Activated CD8-positive, alpha-beta memory T cell treated with anti-CD3 and anti-CD28 coated beads, Interleukin-2, amount 50 U/mL, for 1 hour (primary cell): Measurements from ENCODE around the gene NAV2.

ENCODE experiments used
- DNase-seq: peaks from one replicate; pipeline ENCODE4 v3.0.0-alpha.2; 2020; ENCODE audit errors: extremely low read depth

NAV2 gene

DNA sequence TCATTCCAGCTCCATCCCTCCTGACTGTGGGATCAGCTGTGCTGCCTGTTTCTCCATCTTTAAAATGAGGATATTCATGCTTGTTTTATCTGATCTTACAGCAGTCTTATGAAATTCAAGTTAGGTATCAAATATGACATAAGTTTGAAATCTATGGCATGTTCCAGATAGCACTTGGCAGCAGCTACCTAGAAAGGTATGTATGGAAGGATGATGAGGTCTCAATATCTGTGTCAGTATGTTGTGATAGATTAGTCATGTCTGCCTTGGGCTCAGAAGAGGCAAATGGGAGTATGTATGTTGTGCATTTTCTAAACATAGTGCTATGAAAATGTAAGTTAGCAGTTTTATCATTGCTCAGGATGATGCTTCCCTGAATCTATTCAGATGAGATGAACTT lies 122.1 kb downstream of the NAV2 start:
- DNase-seq = no peak

DNA sequence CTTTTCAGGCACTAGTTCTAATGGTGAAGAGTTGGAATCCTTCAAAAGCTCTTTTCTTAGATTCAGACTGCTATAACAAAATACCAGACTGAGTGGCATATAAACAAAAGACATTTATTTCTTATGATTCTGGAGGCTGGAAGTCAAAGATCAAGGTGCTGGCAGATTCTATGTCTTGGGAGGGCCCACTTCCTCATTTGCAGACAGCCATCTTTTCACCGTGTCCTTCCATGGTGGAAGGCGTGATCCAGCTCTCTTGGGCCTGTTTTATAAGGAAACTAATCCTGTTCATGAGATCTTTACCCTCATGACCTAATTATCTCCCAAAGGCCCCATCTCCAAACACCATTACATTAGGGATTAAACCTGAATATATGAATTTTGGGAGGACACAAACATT lies 124.0 kb downstream of the NAV2 start:
- no peak for DNase-seq

DNA sequence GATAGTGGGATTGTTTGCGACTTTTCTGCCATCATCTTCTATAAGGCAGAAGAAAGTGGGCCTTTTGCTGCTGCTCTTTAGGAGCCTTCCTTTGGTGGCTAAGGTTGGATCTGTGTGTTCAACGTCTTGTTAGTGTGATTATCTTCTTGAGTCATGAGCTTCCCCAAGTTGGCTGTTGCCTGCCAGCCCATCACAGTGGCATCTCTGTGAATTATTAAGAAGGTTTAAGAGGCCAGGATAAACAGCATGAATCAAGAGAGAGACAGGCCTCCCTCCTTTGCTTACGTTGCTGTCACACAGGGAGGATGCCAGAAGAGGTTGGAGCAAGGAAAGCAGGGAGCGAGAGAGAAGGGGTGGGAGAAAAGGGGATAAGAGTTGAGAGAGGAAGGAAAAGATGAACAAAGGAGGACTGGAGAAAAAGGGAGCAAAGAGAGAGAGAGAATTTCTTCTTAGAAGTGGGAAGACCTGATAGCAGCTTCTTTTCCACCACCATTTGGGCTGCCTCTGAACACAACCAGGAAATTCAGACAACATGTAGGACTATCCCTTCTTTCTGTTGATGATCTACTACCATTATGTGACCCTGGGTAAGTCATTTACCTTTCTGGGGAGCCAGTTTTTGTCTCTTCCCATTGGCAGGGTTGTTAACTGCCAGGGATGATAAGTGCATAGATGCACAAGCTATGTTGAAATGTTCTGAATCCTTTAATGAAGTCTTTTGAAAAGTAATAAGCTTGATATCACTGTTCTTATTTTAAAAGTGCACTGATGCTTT lies 126.5 kb downstream of the NAV2 start:
- DNase-seq = no peak

DNA sequence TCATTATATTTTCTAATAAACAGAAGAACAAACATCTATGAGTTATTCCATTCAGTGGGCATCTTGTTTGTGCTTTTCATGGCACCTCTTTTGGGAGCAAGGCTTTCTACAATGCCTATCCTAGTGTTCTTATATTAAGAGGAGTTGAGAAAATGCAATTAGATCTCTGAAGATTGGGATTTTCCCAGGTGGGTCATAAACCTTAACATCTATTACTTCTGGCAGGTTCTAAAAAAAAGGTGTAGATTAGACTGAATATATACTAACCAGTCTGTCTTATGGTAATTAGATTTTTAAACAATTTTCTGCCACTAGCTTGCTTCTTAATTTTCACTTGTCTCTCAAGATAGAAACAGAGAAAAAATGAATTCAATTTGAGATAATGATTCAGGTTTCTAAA lies 128.3 kb downstream of the NAV2 start:
- no peak for DNase-seq

DNA sequence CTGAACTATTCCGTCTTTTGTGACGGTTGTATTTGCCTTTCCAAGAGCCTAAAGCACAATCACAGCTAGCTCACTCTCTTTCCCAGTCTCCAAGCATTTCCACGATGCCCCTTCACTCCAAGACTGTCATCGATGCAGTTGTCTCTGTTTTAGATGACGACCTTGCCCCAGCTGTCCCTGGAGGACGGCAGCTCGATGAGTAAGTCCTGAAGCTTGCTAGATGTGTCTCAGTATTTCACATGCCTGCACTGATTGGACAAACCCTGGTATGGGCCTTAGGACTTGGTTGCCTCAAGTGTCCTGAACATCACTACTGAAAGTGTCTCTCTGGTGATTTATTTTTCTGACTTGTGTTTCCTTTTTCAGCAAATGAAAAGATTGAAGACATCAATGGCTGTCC lies 129.9 kb downstream of the NAV2 start:
- no peak for DNase-seq

DNA sequence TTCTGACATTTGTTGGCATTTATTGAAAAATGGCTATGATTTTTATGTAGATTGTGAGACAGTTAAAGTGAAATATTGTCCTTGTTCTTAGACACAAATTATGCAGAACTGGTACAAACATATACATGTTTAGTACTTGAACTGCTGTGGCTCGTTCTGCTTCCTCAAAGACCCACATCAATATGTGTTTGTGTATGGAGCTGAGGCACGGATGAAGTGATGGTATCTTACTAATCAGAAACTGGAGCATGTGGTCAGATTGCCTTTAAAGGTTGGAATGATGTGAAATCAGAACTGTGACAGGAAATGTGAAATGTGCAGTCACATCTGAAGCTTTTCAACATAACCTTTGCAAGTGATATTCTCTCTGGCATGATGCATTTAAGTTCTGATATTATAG lies 130.4 kb downstream of the NAV2 start:
- no peak for DNase-seq

DNA sequence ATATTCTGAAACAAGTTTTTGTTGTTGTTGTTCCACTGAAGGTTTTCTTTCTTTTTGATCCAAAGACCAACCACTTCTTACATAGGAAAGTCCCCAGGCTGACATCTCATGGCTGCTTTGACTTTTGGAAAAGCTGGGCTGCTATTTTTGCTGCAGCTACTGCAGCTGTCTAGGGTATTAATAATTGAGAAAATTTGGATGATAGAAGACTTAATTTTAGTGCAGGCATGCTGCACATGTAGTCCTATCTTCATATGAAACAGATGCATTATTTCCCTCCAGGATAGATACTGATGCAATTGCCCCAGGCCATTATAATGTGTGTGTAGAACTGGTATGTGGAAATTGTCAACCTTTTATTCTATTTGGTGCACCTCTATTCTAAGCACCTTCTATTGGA lies 131.4 kb downstream of the NAV2 start:
- DNase-seq = no peak

DNA sequence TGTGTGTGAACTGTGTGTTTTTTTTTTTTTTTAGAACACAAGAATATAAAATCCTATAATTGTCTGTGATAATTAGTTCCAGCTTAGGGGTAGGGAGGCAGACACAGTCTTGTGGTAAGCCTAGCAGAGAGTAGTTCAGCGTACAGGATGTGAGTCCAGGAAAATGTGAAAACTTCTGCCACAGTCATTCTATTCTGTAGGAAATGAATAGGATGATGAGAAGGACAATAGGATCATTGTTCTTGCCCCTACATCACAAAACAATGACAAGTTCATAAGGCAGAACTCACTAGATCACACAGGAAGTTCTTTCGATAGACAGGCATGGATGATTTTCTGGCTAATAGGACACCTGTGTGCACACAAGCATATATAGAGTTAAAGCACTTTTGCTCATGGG lies 132.2 kb downstream of the NAV2 start:
- DNase-seq = no peak

DNA sequence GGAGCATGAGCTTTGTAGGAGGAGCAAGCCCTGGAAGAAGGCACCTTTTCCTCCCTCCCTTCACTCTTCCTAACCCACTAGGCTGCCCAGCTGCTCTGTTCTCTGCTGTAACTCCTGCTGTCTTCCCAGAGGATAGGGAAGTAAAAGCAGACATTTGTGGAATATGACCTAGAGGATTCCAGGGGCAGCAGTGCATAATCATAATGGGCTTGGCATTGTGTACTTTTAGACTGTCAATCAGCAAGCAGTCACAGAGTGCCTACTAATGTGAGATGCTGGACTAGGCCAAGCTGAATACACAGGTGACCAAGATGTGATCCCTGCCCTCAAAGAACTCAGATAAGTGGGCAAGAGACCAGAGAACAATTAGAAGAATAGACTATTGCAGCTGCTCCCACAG lies 133.0 kb downstream of the NAV2 start:
- DNase-seq = no peak

DNA sequence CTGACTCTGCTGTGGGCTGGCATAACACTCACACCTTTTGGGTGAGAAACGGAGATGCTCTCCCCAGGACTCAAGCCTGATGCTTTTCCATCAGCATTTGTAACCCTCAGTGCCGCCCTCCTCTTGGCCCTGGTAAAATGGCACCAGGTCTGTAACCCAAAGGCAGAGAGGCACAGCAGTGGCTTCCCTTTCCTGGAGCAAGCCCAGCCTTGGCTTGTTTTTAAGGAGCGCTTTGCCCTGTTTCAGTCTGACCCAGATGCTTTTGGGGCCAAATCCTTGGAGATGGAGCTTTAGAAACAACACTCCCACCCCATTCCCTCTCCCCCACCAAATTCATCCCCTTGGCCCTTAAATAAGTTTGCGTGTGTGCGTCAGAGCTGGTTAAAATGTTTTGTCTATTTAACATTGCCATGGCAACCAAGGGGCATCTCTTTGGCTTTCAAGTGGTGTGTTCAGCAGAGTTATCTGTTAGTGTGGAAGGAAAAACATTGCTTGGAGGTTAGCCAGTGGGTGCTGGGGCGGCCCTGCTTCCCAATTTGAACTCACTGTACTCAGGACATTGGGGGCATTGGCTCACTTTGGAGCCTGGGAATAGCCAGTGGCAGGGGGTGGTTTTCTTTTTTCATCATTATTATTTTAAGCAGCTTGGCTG lies 134.1 kb downstream of the NAV2 start:
- DNase-seq = no peak

DNA sequence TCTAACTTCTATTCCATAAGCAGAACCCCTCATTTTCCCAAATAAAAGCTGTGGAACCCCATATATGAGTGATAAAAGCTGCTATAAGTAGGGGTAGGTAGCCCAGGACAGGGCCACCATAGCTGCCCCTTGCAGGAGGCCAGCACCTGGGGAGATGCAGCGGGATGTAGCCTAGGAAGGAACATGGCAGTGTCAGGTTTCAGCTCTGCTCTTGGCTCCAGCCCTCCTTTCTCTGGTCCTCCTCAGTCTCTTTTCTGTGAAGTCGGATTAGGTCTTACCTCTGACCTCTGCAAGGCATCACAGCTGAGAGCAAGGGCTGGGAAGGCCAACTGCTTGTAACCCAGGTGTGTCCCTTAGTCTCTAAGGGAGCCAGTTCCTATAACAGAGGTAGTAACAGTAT lies 135.6 kb downstream of the NAV2 start:
- DNase-seq = no peak

DNA sequence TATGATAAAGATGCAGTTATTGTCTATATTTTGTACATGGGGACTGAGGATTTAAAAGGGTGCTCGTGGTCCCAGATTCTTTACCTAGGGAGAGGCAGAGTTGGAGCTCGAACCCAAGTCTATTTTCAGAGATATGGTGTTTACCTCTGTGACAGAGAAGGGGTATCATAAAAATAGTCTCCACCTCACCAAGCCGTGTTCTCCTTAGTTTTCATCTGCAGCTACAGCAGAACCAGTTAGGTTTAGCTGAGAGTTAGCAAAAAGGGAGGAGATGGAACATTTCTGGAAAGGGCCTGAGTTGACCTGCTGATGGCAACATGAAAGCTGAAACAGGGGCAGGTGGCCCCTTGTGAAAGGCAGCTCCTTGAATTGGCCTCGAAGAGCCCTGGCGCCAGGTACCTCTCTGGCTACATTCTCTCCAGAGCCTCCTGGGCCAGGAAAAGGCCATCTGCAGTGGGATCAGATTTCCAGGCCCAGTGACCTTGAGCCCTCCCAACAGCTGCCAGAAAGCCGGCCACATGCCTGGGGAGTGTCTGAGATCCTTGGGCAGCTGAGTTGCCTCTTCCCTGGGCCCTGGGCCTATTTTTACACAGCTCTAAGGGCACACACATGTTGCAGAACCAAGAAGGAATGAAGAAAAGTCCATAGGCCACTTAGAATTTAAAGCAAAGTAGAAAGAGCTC lies 136.6 kb downstream of the NAV2 start:
- no peak for DNase-seq

DNA sequence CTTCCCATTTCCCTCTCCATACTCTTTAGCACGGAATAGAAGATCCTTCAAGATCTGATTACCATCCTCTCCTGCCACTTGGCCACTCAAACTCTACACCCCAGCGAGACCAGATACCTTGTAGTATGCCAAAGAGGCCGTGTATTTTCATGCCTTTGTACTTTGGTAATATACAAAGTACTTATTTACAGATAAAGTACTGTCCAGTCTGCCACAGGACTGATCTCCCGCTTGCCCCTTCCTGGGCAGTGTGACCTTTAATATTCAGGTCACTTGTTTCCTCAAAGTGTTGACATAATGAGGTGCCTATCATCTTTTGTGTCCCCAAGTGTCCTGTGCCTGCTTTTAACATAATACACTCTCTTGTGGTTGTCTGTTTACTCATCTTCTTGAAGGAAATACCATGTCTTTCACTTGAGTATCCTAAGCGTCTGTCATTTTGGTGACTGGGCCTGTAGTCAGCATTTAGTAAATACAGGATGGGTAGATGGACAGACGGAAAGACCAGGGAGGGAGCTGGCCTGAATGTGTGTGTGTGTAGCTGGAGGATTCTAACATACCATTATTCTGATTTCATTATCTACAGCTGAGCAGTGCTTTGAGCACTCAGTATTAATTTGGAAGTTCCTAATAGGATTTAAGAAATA lies 137.4 kb downstream of the NAV2 start:
- DNase-seq = no peak

DNA sequence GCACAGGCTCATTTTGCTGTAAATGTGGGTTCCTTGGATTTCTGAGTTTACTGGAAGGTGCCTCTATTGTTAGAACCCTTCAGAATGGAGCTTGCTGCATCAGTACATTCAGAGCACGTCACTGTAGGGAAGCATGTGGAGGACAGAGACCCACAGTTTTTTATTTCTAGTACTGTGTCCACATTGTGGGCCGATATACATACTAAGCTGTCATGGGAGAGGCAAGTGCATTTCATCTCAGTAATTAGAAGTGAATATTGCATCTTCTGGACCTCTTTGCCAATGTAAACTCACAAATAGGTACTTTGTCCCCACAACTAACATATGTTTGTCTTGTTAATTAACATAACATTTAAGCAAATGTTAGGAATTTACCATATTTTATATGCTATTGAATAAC lies 139.7 kb downstream of the NAV2 start:
- DNase-seq = no peak

DNA sequence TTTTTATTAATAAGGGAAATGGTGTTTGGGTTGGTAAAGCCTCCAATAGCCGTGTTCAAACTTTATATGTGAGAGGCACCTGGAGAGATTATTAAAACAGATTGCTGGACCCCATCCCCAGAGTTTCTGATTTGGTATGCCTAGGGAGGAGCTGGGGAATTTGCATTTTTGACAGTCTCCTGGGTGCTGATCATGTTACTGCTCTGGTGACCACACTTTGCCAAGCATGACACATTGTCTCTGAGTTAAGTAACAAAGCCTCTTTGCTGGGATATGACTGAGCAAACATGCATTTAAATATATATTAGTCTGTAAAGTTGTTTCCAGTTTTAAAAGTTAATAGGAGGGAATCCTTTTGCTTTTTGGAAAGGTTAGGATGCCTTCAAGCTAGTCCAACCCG lies 140.4 kb downstream of the NAV2 start:
- no peak for DNase-seq

DNA sequence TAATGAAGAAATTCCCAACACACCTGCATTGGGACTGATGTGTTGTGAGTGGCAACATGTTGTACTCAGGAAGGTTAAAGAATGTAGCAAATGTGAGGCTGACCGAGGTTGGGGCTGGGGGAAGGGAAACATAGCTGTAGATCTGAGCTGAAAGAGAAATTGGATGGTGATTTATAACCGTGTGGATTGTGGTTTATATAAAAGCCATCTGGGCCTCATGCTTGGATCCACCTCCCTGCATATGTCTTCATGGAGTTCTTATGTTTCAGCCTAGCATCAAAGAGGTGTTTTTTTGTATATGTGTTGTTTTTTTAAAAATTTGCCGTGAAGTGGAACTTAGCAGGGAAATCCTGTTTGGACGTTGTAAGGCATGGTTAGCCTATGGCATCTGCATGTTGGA lies 141.3 kb downstream of the NAV2 start:
- no peak for DNase-seq

DNA sequence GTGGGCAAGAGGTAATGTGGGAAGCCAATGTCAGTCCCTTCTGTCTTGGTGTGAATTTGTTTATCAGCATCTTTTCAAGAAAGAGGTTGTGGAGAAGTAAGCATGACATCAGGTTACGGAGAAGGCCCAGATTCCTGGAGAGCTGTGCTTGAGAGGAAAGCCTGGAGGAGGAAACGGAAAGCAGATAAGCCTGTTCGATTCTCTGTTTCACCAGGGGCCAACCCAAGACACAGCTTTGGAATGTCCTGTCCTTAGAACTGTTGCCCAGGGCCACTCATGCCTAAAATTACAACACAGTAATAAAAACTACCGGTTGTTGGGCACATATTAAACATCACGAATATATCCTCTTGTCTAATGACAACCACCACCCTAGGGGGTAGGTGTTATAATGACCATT lies 148.5 kb downstream of the NAV2 start:
- no peak for DNase-seq

DNA sequence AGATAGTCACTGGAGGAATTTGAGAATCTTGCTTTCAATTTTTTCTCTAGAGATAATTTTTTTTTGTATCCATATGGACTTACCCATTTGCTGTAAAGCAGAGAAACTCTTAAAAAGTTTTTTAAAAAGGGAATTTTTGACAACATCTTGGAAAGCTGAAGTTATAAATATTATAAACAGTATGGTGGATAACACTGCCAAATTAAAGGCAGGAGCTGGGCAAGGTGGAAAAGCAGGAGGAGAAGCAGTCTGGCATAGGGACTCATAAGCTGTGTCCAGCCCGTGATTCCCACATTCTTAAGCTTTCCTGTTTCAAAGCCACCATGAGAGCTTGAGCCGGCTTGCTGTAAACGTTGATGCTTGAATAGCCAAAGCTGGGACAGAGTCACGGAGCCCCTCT lies 149.5 kb downstream of the NAV2 start:
- no peak for DNase-seq

DNA sequence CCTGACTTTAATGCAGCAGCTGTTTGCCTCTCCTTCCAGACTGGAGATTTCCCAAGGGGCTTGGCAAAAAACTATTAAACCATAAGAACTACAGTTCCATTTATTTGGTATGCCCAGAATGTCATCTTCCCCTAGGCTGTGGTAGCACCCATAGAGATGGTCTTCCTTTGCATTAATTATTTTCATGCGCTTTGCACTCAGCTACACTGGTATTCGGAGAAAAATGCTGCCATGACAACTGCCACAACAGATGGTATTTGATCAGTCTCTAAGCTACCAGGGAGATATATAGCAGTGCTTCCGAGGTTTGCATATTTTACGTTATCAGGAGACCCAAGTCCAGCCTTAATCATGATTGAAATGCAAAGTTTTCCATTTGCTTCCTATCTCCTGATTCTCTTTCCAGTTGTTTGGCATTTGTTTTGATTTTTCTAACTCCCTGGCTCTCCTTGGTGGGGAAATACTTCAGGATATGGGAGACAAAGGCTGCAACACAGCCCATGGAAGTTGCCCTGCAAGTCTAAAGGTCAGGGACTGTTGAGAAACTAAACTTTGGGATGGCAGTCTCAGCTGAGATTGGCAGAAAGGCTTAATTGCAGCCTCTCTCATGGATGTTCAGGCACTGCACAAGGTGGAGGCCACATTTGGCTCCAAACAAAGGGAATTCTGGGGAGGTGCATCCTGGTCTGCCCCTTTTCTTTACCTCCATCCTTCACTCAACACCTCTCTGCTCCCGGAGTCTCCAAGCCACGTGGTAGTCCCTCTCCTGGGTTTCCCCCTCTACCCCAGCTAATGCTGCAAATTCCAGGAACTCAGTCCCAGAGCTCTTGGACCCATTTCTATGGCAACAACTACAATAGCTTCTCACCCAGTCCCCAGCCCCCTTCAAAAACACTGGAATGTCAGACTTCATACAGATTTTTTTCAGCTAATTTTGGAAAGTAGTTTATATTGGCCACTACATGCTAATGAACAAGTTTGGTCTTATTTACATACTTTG lies 151.8 kb downstream of the NAV2 start:
- no peak for DNase-seq

DNA sequence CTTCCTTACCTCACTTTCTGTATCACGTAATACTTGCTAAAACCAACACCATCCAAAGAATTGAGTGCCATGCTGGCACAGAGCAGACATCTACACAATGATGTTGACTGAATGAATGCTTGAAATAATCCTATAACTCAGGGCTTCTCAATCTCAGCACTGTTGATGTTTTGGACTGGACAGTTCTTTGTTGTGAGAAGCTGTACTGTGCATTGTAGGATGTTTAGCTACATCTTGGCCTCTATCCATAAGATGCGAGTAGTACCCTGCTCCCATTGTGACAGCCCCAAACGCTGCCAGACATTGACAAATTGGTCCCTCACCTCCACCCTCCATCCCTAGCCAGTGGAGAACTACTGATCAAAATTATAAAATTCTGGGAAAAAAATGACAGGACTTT lies 153.4 kb downstream of the NAV2 start:
- DNase-seq = no peak

DNA sequence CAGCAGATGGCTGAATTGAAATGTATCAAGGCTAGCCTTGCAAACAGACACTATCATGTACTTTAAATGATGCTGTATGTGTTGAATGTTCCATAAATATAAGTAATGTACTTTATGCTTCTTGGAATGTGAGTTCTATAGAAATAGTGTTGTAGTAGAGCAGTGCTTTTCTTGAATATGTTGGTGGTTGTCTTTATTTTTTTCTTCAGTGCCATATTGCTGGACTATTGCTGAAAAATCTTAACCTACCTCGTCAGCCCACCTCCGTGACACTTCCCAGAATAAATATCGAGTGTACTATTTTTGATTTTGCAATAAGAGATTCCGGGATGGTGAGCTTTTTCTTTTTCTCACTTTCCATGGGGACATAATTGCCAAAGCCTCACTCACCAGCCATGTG lies 153.9 kb downstream of the NAV2 start:
- DNase-seq = no peak
